ENCODE measurements around the gene FKBP5. TPM values are rescaled to one million over a fixed set of nuclear protein-coding genes. Genes with fewer than 3 reads are reported as not detected.

Gene FKBP5
- total and polyA plus RNA-seq, 10 of the 15 experiments (the other 5 are each of a cell fraction or from before 2014, with no cell fraction given): 29.0 to 123 (median 62.3) TPM

DNA sequence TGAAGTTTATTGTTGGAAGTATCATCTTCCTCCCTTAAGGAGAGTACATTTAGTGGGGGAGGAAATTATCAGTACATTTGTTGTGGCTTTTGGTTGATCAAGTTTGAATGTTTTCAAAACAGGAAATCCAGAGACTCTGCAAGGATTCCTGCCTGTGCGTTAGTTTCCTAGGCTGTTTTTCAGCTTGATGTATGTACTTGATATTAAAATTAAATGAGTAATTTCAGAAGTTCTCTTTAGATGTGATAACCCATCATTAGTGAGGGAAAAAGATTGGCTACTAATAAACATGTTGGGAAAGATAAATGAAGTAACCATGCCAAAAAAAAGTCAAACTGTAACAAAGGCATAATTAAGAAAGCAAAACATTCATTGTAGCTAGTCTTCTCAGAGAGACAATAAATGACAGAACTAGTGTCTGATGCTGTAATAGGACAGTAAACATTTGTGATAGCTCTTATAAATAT lies 88.0 kb downstream of the FKBP5 start (continued):
- TF ChIP-seq ZBED1 (IDR thresholded peaks at IDR 0.05; ENCODE audit: borderline replicate concordance) (no peak), POLR2A (IDR thresholded peaks at IDR 0.05; ENCODE audit: low read depth, low read length) (no peak), ETV6 (conservative IDR thresholded peaks at IDR 0.05 in 1 of 2, IDR thresholded peaks at IDR 0.05 in 1 of 2; ENCODE audit: borderline replicate concordance in 1 of 2, low read depth in 1 of 2) (no peak), JUND (IDR thresholded peaks at IDR 0.05; ENCODE audit: low read depth, low read length) (no peak), CBX3 (IDR thresholded peaks at IDR 0.05; ENCODE audit: borderline replicate concordance, low read depth) (no peak), SUZ12 (IDR thresholded peaks at IDR 0.05; ENCODE audit: unreplicated experiment) (no peak)
- TF ChIP-seq, protein P1, sequence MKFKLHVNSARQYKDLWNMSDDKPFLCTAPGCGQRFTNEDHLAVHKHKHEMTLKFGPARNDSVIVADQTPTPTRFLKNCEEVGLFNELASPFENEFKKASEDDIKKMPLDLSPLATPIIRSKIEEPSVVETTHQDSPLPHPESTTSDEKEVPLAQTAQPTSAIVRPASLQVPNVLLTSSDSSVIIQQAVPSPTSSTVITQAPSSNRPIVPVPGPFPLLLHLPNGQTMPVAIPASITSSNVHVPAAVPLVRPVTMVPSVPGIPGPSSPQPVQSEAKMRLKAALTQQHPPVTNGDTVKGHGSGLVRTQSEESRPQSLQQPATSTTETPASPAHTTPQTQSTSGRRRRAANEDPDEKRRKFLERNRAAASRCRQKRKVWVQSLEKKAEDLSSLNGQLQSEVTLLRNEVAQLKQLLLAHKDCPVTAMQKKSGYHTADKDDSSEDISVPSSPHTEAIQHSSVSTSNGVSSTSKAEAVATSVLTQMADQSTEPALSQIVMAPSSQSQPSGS (IDR thresholded peaks at IDR 0.05; ENCODE audit: low read length): no peak
- TF ChIP-seq, protein P2, sequence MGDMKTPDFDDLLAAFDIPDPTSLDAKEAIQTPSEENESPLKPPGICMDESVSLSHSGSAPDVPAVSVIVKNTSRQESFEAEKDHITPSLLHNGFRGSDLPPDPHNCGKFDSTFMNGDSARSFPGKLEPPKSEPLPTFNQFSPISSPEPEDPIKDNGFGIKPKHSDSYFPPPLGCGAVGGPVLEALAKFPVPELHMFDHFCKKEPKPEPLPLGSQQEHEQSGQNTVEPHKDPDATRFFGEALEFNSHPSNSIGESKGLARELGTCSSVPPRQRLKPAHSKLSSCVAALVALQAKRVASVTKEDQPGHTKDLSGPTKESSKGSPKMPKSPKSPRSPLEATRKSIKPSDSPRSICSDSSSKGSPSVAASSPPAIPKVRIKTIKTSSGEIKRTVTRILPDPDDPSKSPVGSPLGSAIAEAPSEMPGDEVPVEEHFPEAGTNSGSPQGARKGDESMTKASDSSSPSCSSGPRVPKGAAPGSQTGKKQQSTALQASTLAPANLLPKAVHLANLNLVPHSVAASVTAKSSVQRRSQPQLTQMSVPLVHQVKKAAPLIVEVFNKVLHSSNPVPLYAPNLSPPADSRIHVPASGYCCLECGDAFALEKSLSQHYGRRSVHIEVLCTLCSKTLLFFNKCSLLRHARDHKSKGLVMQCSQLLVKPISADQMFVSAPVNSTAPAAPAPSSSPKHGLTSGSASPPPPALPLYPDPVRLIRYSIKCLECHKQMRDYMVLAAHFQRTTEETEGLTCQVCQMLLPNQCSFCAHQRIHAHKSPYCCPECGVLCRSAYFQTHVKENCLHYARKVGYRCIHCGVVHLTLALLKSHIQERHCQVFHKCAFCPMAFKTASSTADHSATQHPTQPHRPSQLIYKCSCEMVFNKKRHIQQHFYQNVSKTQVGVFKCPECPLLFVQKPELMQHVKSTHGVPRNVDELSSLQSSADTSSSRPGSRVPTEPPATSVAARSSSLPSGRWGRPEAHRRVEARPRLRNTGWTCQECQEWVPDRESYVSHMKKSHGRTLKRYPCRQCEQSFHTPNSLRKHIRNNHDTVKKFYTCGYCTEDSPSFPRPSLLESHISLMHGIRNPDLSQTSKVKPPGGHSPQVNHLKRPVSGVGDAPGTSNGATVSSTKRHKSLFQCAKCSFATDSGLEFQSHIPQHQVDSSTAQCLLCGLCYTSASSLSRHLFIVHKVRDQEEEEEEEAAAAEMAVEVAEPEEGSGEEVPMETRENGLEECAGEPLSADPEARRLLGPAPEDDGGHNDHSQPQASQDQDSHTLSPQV (IDR thresholded peaks at IDR 0.05): no peak

Measured in GM12878 (cell line).